Activated gamma-delta T cell treated with Interleukin-2 at 50 U/mL for 16 hours (primary cell): ENCODE data around the gene GUCD1.

Experiments used
- DNase-seq: peaks from one replicate; pipeline ENCODE4 v3.0.0-alpha.2; 2020

Gene GUCD1

GRCh38 chr22:24501301-24502005 is 53.5 kb downstream of the GUCD1 start:
- DNase-seq = no peak

- no peak for DNase-seq
These were observed 54.6 kb downstream of the GUCD1 start for GRCh38 chr22:24500277-24500820.

GRCh38 chr22:24499706-24500276 is 55.1 kb downstream of the GUCD1 start:
- no peak for DNase-seq

- DNase-seq = no peak
These were observed 56.1 kb downstream of the GUCD1 start for GRCh38 chr22:24498824-24499223.

GRCh38 chr22:24497841-24498258 is 57.1 kb downstream of the GUCD1 start:
- no peak for DNase-seq

GRCh38 chr22:24496661-24497060 is 58.3 kb downstream of the GUCD1 start:
- DNase-seq = no peak

GRCh38 chr22:24496234-24496633 is 58.7 kb downstream of the GUCD1 start:
- no peak for DNase-seq

GRCh38 chr22:24495365-24495675 is 59.6 kb downstream of the GUCD1 start:
- no peak for DNase-seq

- no peak for DNase-seq
These were observed 60.2 kb downstream of the GUCD1 start, which contains the start of gene UPB1 for GRCh38 chr22:24494528-24495364. Gene UPB1 (plus strand): TSS chr22:24495332. CDS start chr22:24495404, 72 bp downstream.

- no peak for DNase-seq
These were observed 60.8 kb downstream of the GUCD1 start for GRCh38 chr22:24494167-24494527.

GRCh38 chr22:24492391-24492790 is 62.5 kb downstream of the GUCD1 start:
- no peak for DNase-seq
